ENCODE measurements around the gene SMIM35.
"Not testable (repeated sequence)": the region's sequence is repeated elsewhere in the genome, so short reads cannot be mapped to it uniquely, and the experiment has no call there.

The SMIM35 gene

DNA sequence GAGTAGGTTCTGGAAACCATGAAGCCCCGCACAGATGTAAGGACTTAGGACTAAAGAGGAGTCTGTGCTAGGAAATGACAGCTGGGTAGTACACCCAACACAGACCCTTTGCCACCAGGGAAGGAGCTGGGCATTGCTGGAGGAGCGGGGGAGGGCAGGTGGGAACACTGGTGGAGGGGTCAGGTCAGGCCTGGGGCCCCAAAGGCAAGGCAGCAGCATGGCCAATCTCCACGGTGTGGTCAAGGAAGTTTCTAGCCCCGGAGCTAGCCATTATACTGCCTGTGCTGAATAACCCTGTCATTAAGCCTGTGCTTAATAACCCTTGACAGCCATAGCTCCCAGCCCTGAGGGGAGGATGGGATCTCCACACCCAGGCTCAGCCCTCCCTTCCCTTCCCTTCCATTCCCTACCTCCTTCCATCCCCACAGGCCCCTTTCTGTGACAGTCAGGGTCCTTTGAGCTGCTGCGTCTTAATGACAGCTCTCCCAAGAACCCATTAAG, 7.8 kb downstream of the SMIM35 start:
- DNase-seq: no peak

DNA sequence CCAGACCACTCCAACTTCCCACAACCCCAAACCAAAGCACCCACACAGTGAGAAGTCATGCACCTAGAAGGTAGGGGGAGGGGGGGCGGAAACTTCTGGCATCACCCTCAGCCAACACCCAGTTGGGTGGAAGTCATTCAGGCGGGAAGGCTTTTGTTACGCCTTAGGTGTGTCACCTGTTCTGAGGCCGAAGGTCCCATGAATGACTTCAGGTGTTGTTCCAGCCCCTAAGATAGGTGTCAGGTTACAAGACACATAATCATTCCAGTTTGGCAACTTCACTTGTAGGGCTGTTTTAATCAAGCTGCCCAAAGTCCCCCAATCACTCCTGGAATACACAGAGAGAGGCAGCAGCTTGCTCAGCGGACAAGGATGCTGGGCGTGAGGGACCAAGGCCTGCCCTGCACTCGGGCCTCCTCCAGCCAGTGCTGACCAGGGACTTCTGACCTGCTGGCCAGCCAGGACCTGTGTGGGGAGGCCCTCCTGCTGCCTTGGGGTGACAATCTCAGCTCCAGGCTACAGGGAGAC, 9.9 kb downstream of the SMIM35 start, which contains the start of gene TMPRSS4:
TSS of gene TMPRSS4 (plus strand) at position 325 of the 528 bp plus-strand sequence. CDS start 225 bp downstream, outside the sequence.
- DNase-seq: peak in 1 of 2 experiments; percentile 45

DNA sequence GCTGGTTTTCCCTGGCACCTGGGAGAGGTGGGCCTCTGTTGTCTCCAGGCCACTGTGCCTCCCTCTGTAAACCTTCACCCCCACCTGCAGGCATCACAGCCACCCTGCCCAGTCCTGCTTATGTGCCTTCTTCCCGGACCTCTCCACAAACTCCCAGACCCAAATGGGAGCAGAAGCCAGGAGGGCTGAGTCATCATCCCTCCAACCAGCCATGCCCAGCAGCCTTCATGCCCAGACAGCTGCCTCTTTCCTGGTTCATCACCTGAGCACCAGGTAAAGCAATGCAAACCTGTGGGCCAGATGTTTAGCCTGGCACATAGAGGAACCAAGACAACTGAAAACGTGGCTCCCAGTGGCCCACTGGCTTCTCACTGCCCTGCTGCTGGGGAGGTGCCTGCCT, 12.0 kb downstream of the SMIM35 start:
- DNase-seq: no peak

DNA sequence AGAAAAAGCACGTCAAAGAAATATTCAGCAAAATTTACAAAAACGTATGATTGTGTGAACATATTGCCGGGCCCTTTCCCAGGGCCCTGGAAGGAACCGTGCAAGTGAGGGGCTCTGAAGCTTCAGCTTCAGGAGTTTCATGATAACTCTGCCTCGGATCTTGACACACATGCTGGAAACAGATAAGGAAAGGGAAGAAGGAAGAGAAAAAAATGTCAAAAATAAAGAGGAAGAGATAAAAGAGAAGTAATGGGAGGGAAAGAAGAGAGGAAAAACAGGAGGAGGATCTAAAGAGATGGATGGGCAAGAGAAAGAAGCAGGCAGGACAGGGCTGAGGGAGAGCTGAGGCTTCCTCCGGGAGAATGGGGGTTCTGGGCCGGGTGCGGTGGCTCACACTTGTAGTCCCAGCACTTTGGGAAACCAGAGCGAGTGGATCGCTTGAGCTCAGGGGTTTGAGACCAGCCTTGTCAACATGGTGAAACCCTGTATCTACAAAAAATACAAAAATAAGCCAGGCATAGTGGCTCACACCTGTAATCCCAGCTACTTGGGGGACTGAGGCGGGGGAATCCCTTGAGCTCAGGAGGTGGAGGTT, 12.6 kb downstream of the SMIM35 start:
- DNase-seq: no peak

DNA sequence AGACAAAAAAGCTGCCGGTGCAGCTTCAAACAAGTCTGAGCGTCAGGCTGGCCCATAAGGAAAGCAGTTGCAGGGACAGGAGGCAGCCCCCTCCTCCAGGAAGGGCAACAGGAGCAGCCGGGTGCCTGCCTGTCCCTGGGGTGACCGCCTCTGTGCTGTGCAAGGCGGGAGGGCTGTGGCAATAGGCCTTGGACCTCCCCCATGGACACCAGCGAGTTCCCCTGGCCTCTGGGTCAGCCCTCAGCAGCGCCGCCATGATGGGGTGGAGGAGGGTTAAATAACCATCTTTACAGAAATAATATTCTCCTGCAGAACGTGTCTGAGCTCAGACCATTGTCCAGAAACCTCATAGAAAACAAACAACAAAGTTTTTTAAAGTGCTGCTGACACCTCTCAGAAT, 13.2 kb downstream of the SMIM35 start:
- DNase-seq: no peak

DNA sequence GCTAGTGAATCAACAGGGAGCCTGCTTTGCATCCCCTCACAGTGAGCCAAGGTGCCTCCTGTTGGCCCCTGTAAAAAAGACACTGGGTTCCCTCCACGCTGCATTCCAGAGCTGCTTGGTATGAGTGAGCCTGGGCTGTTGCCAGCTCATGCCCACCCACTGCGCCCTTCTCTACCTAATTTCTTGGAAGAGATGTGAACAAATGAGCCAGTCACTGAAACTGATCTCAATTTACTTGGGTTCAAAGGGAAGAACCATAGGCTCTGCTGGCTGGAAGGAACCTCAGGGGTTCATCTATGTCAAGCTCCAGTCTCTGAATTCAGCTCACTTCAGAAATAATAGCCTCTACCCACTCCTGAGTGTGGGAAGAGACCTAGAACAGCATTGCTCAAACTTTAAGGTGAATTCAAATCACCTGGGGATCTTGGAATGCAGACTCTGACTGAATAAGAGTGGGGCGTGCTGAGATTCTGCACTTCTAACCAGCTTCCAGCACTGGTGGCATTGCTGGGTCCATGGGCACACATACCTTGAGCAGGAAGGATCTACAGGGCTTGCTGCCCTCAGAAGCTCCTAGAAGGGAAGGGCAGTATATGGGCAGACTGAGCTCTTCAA, 15.2 kb downstream of the SMIM35 start:
- DNase-seq: no peak

DNA sequence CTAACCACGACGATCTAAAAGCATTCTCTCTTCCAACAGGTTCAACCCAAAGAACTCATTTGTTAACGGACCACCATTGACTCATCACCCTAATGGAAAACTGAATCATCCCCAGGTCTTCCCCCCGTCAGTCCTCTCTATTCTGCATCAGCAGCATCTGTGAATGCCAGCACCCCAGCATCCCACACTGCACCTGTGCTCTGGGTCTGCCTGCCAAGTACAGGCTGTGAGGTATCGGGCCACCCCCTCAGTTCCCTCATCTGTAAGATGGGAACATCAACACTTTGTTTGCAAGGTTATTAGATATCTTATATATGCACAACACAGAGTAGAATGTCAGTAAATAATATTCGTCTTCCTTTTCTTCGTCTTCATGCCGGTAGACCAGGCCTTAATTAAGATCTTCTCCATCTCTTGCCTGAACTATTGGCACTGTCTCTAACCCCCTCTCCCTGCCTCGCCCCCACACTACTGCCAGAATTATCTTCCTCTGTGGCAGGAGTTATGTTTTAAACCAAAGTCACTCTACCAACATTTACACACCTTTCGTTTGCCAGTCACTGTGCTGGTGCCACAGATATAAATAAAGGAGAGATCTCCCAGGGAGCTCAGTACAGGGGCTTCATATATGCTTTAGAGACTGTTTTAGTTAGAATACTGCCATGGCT, 17.7 kb downstream of the SMIM35 start:
- DNase-seq: no peak

DNA sequence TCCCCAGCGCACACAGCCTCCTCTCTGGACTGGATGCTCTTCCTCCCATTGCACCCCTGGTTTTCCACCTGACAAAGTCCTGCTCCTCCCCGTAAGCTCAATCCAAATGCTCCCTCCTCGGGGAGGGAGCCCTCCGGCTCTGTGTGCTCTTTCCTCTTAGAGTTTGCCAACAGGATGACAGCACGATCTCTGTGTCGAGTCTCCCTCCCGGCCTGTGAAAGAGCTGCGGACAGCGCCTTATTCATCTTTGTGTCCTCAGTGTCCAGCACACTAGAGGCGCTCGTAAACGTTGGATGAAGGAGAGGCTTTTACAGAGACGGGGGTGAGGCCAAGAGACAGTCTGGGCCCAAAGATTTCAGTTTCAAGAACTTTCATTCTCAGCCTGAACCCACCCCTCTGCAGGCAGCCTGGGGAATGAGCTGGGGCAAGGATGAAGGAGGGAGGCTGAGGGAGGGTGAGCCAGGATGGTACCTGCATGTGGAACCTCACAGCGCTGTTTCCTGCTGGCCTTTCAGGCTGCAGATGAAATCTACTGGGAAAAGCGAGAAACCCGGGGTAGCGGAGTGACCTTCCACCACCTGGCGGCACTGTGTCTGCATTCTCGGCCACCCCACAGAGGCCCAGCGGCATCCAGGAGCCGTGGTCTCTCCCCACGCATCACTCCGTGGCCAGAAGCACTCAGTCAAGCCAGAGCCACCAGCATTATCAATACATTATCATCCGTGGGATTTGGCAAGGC, 18.4 kb downstream of the SMIM35 start:
- DNase-seq: no peak

DNA sequence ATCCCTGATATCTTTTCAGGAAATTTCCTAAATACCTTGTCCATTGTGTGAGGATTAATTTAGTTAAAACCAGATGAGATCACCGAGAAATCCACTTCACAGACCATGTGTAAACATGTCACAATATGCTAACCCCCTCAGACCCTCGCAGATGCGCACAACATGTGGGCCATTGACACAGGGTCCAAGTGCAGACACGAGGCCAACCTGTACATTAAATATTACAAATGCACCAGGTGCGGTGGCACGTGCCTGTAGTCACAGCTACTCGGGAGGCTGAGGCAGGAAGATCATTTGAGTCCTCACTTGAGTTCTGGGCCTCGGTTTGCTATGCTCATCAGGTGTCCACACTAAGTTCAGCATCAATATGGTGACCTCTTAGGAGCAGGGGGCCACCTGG, 19.8 kb downstream of the SMIM35 start:
- no peak for DNase-seq

DNA sequence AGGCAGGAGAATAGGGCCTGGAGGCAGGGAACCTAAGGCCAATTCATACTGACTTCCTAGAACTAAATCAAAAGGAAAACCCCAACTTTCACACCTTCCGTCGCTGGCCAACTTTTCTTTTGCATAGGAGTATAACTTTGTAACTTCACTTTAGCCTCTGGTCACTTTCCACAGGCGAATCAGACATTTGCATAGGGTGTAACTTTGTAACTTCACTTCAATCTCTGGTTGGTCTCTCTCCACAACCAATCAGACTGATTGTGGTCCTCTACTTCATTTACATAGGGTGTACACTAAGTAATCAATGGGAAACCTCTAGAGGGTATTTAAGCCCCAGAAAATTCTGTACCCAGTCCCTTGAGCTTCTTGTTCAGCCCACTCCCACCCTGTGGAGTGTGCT, 21.4 kb downstream of the SMIM35 start:
- DNase-seq: no peak

DNA sequence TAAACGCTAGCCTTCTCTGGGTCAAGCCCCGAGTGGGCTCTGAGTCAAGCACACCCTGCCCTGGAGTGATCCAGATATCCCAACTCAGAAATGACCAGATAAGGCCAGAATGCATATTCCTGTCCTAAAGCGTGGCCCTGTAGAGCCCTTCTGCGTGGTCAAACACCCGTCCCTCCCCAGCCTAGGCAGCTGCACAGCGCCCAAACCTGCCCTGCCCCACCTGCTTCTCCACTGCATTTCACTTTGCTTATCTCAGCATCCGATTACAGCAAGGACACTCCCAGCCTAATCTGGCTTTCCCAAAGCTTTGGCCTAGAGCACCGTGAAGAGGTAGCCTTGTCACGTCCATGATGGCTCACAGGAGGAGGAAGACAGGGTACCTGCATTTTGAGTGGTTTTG, 21.8 kb downstream of the SMIM35 start:
- no peak for DNase-seq

DNA sequence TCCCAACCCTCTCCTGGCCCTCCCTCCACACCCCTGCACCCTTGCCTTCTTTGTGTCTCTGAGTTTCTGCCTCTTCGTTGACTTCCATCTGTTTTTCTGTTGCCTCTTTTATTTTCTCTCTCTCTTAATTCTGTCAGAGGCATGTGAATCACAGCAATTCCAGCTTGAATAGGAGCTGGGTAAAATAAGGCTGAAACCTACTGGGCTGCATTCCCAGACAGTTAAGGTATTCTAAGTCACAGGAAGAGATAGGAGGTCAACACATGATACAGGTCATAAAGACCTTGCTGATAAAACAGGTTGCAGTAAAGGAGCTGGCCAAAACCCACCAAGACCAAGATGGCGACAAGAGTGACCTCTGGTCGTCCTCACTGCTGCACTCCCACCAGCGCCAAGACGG, 24.1 kb downstream of the SMIM35 start:
- DNase-seq: not testable (repeated sequence)

DNA sequence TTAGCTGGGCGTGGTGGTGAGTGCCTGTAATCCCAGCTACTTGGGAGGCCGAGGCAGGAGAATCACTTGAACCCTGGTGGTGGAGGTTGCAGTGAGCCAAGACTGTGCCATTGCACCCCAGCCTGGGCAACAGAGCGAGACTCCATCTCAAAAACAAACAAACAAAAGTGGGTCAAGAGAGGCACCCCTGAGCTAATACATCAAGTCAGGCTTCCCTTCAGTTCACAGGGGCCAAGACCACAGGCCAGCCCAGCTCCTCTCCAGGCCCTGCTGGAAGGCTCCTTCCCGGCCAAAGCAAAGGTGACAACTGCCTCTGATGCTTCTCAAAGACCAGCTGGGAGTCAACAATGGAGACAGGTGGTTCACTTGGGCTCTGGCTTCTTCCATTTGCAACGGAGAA, 24.6 kb downstream of the SMIM35 start:
- DNase-seq: not testable (repeated sequence)

DNA sequence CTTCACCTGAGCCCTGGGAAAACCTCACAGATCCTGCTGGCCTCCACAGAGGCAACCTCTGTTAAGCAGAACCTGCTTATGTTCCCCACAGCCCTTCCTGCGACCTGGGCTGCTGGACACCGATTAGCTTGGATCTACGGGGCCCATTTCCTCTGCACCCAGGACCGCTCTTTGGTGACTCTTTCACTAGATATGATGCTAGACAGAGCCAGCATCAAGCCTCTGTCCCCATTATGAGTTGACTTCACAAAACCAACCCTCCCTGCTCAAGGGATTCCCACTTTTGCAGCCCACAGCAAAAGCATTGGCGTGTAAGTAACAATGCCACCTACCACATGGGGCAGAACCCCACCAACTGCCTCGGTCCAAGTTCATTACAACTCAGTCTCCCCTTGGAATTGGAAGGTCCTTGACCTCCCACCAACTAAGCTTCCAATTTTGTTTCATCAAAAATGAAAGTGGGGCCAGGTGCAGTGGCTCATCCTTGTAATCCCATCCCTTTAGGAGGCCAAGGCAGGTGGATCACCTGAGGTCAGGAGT, 25.1 kb downstream of the SMIM35 start:
- DNase-seq: no peak

DNA sequence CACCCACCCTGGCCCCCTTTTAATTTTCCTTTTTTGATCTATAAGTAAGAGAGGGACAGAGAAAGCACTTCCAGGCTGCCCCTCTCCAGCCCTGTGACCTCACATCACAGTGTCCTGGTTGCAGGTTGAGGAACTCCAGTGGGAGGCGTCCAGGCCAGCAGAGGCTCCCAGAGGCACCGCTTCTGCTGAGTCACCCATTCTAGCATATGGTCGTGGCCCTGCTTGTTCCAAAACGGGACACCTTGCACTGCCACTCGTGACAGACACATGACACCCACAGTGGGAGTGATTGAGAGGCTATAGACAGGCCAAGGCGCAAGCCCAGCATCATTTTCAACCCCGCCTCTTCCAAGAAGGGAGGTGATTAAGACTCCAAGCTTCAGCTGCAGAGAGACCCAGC, 25.9 kb downstream of the SMIM35 start:
- no peak for DNase-seq

DNA sequence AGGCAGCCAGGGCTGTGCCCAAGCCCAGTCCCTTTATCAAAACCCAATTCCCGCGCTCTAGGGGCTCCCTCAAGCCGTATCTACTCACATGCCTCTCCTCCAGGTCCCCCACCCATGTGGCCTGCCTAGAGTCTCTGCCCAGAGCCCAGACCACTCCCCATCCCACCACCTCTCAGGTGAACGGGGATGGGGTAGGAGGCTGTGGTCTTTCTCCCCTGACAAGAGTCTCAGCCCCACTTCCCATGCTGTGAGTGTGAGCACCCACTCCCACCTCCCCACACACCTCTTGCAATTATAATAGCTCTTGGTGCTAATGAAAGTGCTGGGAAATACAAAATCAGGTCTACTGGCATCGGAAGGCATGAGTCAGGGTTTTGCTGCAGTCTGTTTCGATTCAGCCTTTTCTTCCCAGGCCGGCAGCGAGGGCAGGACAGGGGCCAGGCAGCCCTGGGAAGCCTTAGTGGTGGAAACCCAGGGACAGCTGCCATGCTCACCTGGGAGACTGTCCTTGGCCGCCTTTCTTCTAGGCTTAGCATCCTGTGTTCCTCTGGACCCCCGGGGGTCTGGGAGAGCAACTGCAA, 26.6 kb downstream of the SMIM35 start:
- no peak for DNase-seq

DNA sequence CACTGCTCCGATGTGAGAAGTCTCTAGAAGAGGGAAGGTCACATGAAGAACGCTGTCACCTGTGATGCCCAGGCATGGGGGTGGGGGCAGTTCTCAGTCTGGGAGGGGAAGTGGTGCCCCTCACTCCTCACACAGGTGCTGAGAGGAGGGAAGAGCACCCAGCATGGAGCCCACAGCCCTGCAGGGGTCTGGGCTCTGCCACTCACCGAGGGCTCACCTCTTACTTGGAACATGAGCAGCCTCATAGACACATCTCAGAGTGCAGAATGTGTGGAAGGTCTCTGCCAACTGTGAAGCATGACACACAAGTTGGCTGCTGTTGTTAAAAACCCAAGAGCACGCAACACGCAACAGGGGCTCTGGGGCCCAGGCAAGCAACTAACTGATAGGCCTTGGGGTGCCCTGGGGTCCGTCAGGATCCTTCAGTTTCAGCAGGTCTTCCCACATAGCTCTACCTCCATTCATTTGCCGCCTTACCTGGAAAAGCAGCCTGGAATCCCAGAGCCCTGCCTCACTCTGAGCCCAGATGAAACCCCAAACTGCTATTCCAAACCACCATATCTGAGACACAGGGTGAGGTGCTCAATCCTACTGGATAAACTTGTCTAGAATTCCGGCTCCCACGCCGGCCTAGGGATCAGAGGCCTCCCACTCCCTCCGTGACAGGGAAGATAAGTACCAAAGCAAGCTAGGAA, 27.4 kb downstream of the SMIM35 start:
- DNase-seq: no peak

DNA sequence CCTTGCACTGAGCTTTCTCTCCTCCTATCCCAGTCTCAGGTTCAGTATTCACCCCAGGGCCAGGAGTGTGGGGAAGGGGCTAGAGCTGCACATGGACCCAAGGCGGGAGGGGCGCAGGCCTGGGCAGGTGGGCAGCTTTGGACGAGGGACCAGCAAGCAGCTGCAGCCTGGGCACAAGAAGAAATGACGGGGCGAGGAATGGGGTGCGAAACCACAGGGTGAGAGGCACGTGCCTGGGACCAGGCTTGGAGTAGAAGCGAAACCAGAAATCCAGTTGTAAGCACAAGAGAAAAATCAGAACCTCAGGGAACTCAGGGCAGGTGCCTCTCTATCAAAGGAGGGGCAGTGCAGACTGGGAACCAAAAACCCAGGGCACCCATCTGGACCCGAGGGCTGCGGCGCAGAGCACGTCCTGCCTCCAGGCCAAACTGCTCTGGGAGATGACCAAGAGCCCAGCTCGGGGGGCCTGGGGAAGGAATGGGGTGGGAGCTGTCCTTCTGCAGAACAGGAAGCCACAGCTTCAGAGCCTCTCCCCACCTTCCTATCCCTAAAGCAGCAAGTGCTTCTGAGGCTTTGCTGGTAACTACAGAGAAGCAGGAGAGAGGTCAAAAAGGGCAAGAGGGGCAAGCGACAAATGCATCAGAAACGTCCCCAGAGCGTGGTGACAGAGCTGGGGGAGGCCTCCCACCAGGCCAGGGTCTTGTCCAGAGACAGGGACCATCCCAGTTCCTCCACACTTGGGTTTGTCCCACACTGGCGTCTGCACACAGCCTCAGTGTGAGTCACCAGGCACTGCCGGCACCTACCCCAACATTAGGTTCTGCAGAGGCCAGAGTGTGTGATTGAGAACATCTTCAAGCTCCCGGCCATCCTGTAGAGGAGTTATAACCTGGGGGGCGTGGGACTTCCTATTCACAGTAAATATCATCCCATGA, 28.2 kb downstream of the SMIM35 start:
- DNase-seq: no peak

DNA sequence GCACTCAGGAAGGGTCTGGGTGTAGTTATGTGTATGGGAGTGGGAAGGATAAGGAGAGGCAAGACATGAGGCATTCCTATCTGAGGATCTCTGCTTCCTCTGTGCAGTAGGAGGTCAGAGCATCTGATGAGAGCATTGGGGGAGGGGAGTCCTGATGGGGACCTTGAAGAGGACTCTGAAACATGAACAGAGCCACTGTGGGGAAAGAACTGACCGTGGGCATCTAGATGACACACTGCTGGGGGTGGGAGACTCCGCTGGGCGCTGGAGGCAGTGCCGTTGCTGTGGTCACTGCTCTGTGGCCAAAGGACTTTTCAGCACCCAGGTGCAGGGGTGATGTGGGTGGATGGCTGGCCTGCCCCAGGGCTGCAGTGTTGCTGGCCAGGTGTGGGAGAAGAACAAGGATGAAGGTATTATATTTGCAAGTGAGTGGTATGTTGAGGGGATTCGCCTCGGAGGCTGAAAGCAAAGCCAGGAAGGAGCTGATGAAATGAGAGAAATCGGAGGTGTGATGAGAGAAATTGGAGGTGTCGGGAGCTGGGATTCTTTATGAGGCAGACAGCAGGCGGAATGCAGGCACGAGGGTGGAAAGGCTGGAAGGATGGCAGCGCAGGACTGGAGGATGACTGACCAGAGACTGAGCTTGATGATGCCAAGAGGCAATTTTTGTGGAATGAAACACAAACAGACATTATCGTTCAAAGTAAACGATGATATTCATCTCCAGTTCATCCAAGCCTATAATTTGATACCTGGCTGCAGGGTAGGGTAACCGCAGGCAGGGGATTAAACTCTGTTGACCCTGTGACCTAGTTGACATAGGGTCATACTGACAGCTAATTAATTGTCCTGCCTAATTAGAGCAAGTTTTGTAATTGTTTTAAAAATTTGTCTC, 29.3 kb downstream of the SMIM35 start:
- DNase-seq: no peak

DNA sequence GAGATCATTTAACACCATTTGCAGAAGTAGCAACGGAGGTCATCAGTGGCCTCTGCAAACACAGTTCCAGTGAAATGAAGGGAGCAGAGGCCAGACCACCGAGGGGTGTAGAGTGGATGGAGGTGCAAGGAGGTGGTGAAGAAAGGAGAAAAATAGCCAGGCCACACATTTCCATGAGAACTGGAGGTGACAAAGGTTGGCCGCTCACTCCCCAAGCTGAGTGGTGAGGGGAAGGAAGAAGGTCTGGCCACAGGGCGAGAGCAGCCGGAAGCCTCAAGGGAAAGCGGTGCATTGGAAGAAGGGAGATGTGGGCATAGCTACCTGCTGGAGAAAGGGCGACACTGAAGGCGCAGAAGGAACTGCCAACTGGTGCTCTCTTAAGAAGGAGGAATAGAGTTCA, 30.0 kb downstream of the SMIM35 start:
- DNase-seq: no peak
